ENCODE data around the gene ULK4.

- TF ChIP-seq CTCF (conservative IDR thresholded peaks at IDR 0.05), result no peak
- no peak for TF ChIP-seq ZFX (IDR thresholded peaks at IDR 0.05)
These were observed 12.3 kb upstream of the ULK4 start for GRCh38 chr3:41974223-41974622.

All from C4-2B (cell line).